Progenitor cell of endocrine pancreas (in vitro differentiated cells): ENCODE data around the gene PALLD. TPM values are rescaled to one million over a fixed set of nuclear protein-coding genes. Genes with fewer than 3 reads are reported as not detected.
"Not testable (repeated sequence)": the region's sequence is repeated elsewhere in the genome, so short reads cannot be mapped to it uniquely, and the experiment has no call there.

Experiments used
- DNase-seq: peaks from one replicate; pipeline ENCODE4 v3.0.0; 2021; ENCODE audit warnings: low spot score; ENCODE audit not compliant: unreplicated experiment
- H3K27ac Mint-ChIP-seq: 2 replicates; pipeline ENCODE4 v1.8.0; 2021; ENCODE audit warnings: mild to moderate bottlenecking, moderate library complexity, mixed read lengths
- H3K27me3 Mint-ChIP-seq: 2 replicates; pipeline ENCODE4 v1.8.0; 2021; ENCODE audit warnings: mixed read lengths
- H3K36me3 Mint-ChIP-seq: 2 replicates; pipeline ENCODE4 v1.8.0; 2022; ENCODE audit warnings: mixed read lengths; ENCODE audit not compliant: insufficient read depth
- H3K4me1 Mint-ChIP-seq: 2 replicates; pipeline ENCODE4 v1.8.0; 2021; ENCODE audit warnings: low read depth, mixed read lengths
- H3K4me3 Mint-ChIP-seq: 2 replicates; pipeline ENCODE4 v1.8.0; 2021; ENCODE audit warnings: low read depth, mild to moderate bottlenecking, moderate library complexity, mixed read lengths
- H3K9me3 Mint-ChIP-seq: 2 replicates; pipeline ENCODE4 v1.8.0; 2021; ENCODE audit warnings: low read depth, mixed read lengths
- CTCF ChIP-seq: fragments of 200-600 bp; sonication (generic); IDR thresholded peaks from one replicate; pipeline ENCODE4 v1.5.0; 2021; ENCODE audit warnings: antibody characterized with exemption, mild to moderate bottlenecking; ENCODE audit not compliant: unreplicated experiment
- total RNA-seq: library from RNA; stranded (reverse); gene quantifications from 2 replicates; pipeline ENCODE4 v1.2.1, GENCODE V29; 2021

PALLD gene
- total RNA-seq, 1 donor from 2014 or later = 43.2 TPM

GRCh38 chr4:168453146-168453545 lies 43.7 kb upstream of the PALLD start:
- Mint-ChIP-seq H3K27ac (no peak overlapping the region), H3K36me3 (no peaks in the 10 kb centered on the region), H3K9me3 (no peaks in the 10 kb centered on the region), H3K4me1 (peaks cover 3% of the 10 kb centered on the region), H3K27me3 (no peaks in the 10 kb centered on the region), H3K4me3 (no peak overlapping the region)
- no peak for TF ChIP-seq CTCF
- DNase-seq = no peak

DNA sequence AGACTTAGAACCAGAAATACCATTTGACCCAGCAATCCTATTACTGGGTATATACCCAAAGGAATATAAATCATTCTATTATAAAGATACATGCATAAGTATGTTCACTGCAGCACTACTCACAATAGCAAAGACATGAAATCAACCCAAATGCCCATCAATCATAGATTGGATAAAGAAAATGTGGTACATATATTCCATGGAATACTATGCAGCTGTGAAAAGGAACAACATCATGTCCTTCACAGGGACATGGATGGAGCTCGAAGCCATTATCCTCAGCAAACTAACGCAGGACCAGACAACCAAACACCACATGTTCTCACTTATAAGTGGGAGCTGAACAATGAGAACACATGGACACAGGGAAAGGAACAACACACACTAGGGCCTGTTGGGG lies 38.6 kb upstream of the PALLD start:
- not testable (repeated sequence) for H3K36me3 Mint-ChIP-seq, H3K9me3 Mint-ChIP-seq, H3K27ac Mint-ChIP-seq, DNase-seq, H3K4me1 Mint-ChIP-seq, H3K27me3 Mint-ChIP-seq, H3K4me3 Mint-ChIP-seq

DNA sequence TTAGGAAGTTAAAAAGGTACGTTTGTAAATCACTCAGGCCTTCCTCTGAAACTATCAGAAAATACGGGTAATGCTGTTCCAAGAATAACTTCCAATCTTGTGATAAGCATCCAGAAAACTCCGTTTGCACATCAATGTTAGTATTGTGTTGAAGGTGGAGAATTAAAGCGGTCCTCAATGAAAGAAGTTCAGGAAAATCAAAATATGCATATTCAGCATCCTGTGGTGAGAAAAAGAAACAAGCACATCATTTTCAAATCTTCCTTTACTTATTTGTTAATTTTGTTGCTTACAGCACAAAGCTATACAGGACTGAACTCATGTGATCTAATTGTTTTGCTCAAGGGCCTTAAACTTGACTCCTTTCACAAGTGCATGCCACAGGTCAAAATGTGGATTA lies 35.0 kb upstream of the PALLD start:
- Mint-ChIP-seq H3K4me3 (no peak overlapping the region), H3K4me1 (no peaks in the 10 kb centered on the region), H3K27ac (no peak overlapping the region), H3K27me3 (no peaks in the 10 kb centered on the region), H3K36me3 (no peaks in the 10 kb centered on the region), H3K9me3 (peaks cover 3% of the 10 kb centered on the region)
- DNase-seq = no peak
- TF ChIP-seq CTCF = no peak

GRCh38 chr4:168472920-168473319 lies 23.9 kb upstream of the PALLD start:
- no peaks in the 10 kb centered on the region for H3K36me3 Mint-ChIP-seq
- H3K4me1 Mint-ChIP-seq = peaks cover 2% of the 10 kb centered on the region
- H3K9me3 Mint-ChIP-seq = no peaks in the 10 kb centered on the region
- DNase-seq = no peak
- no peak overlapping the region for H3K4me3 Mint-ChIP-seq
- TF ChIP-seq CTCF = no peak
- H3K27me3 Mint-ChIP-seq = peaks cover 4% of the 10 kb centered on the region
- no peak overlapping the region for H3K27ac Mint-ChIP-seq

- H3K27ac Mint-ChIP-seq = no peak overlapping the region
- peaks cover 14% of the 10 kb centered on the region for H3K27me3 Mint-ChIP-seq
- DNase-seq = no peak
- no peak overlapping the region for H3K4me3 Mint-ChIP-seq
- no peaks in the 10 kb centered on the region for H3K9me3 Mint-ChIP-seq
- TF ChIP-seq CTCF = no peak
- H3K4me1 Mint-ChIP-seq = peaks cover 2% of the 10 kb centered on the region
- H3K36me3 Mint-ChIP-seq = no peaks in the 10 kb centered on the region
Observed at GRCh38 chr4:168474660-168475320, 22.1 kb upstream of the PALLD start.

- H3K27me3 Mint-ChIP-seq = peaks cover 20% of the 10 kb centered on the region
- TF ChIP-seq CTCF = no peak
- no peak overlapping the region for H3K4me3 Mint-ChIP-seq
- H3K36me3 Mint-ChIP-seq = no peaks in the 10 kb centered on the region
- DNase-seq = no peak
- H3K27ac Mint-ChIP-seq = no peak overlapping the region
- H3K9me3 Mint-ChIP-seq = no peaks in the 10 kb centered on the region
- peaks cover 5% of the 10 kb centered on the region for H3K4me1 Mint-ChIP-seq
Observed at GRCh38 chr4:168475745-168476144, 21.1 kb upstream of the PALLD start.
